ENCODE results near the gene FAM20C. TPM values are rescaled to one million over a fixed set of nuclear protein-coding genes. Genes with fewer than 3 reads are reported as not detected.

FAM20C gene
- total RNA-seq, 1 donor from 2014 or later = 42.9 TPM

- DNase-seq = no peak
- Histone ChIP-seq H3K27ac (no peak overlapping the region), H3K9me3 (no peaks in the 10 kb centered on the region), H3K27me3 (ENCODE audit: low read depth) (no peaks in the 10 kb centered on the region), H3K4me3 (no peak overlapping the region), H3K36me3 (no peaks in the 10 kb centered on the region), H3K4me1 (peaks cover 4% of the 10 kb centered on the region)
- no peak for ATAC-seq
- no peak for TF ChIP-seq CTCF (IDR thresholded peaks at IDR 0.05)
- intact Hi-C loops (cut with DNase I) = no loop called here
Observed at GRCh38 chr7:184294-185264, 7.8 kb upstream of the FAM20C start.

GRCh38 chr7:186516-187113, 5.8 kb upstream of the FAM20C start:
- DNase-seq (no peak), ATAC-seq (no peak)
- Histone ChIP-seq H3K27ac (no peak overlapping the region), H3K4me1 (peaks cover 11% of the 10 kb centered on the region), H3K36me3 (no peaks in the 10 kb centered on the region), H3K4me3 (no peak overlapping the region), H3K27me3 (ENCODE audit: low read depth) (no peaks in the 10 kb centered on the region), H3K9me3 (no peaks in the 10 kb centered on the region)
- TF ChIP-seq CTCF (IDR thresholded peaks at IDR 0.05) = no peak
- intact Hi-C loops (cut with DNase I) = no loop called here

GRCh38 chr7:187227-187927, 5.0 kb upstream of the FAM20C start:
- Histone ChIP-seq H3K27ac (no peak overlapping the region), H3K27me3 (ENCODE audit: low read depth) (no peaks in the 10 kb centered on the region), H3K4me3 (no peak overlapping the region), H3K4me1 (peaks cover 12% of the 10 kb centered on the region), H3K36me3 (no peaks in the 10 kb centered on the region), H3K9me3 (no peaks in the 10 kb centered on the region)
- ATAC-seq (no peak), DNase-seq (no peak)
- TF ChIP-seq CTCF (IDR thresholded peaks at IDR 0.05) = no peak
- intact Hi-C loops (cut with DNase I) = no loop called here

- H3K27me3 ChIP-seq (ENCODE audit: low read depth) = no peaks in the 10 kb centered on the region
- no peaks in the 10 kb centered on the region for H3K9me3 ChIP-seq
- intact Hi-C loops (cut with DNase I) = no loop called here
- no peak overlapping the region for H3K4me3 ChIP-seq
- ATAC-seq (no peak), DNase-seq (no peak)
- H3K27ac ChIP-seq = no peak overlapping the region
- peaks cover 12% of the 10 kb centered on the region for H3K4me1 ChIP-seq
- H3K36me3 ChIP-seq = no peaks in the 10 kb centered on the region
- TF ChIP-seq CTCF (IDR thresholded peaks at IDR 0.05) = no peak
Observed at GRCh38 chr7:188174-188573, 4.2 kb upstream of the FAM20C start.

- H3K27ac ChIP-seq = no peak overlapping the region
- H3K27me3 ChIP-seq (ENCODE audit: low read depth) = no peaks in the 10 kb centered on the region
- H3K36me3 ChIP-seq = no peaks in the 10 kb centered on the region
- no peaks in the 10 kb centered on the region for H3K9me3 ChIP-seq
- DNase-seq (no peak), ATAC-seq (no peak)
- no peak overlapping the region for H3K4me3 ChIP-seq
- no peak for TF ChIP-seq CTCF (IDR thresholded peaks at IDR 0.05)
- intact Hi-C loops (cut with DNase I) = no loop called here
- peaks cover 16% of the 10 kb centered on the region for H3K4me1 ChIP-seq
Observed at GRCh38 chr7:188727-189500, 3.5 kb upstream of the FAM20C start.

Measured in lower lobe of right lung (tissue), 2 donors.